HL-60 (cell line): ENCODE results near the gene CREBBP.

ENCODE experiments used
- GABPA ChIP-seq: IDR thresholded peaks from 2 replicates; pipeline ENCODE4 v1.6.1; 2012; ENCODE audit warnings: low read depth
- TF ChIP-seq, protein P1 (sequence below): IDR thresholded peaks from one replicate; pipeline ENCODE4 v1.5.1; 2011; ENCODE audit warnings: low read length, control low read depth, inconsistent platforms; ENCODE audit not compliant: insufficient read depth

- TF ChIP-seq, protein P1, sequence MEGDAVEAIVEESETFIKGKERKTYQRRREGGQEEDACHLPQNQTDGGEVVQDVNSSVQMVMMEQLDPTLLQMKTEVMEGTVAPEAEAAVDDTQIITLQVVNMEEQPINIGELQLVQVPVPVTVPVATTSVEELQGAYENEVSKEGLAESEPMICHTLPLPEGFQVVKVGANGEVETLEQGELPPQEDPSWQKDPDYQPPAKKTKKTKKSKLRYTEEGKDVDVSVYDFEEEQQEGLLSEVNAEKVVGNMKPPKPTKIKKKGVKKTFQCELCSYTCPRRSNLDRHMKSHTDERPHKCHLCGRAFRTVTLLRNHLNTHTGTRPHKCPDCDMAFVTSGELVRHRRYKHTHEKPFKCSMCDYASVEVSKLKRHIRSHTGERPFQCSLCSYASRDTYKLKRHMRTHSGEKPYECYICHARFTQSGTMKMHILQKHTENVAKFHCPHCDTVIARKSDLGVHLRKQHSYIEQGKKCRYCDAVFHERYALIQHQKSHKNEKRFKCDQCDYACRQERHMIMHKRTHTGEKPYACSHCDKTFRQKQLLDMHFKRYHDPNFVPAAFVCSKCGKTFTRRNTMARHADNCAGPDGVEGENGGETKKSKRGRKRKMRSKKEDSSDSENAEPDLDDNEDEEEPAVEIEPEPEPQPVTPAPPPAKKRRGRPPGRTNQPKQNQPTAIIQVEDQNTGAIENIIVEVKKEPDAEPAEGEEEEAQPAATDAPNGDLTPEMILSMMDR: no peak
- no peak for TF ChIP-seq GABPA
These were observed 204.8 kb downstream of the CREBBP start for GRCh38 chr16:3675601-3676130.
